K562 (cell line): ENCODE results near the gene ANKRD24. TPM values are rescaled to one million over a fixed set of nuclear protein-coding genes. Genes with fewer than 3 reads are reported as not detected.
A peak's percentile ranks its signal among the peaks of the same experiment; 100 is the strongest.

ENCODE experiments used
- ATAC-seq: fragments of 200-7000 bp; cut with Tn5 transposase; 3 replicates; pipeline ENCODE4 v1.9.1; 2020; ENCODE audit warnings: moderate library complexity
- BruUV-seq: library from RNA; stranded (reverse); fragments of 400-500 nt; replicated peaks from 2 replicates; lab custom pipeline; 2021; lab: Mats Ljungman, UMichigan
- CTCF ChIA-PET: fragments of 300-600 bp; formaldehyde crosslinking; extraction: SDS; loops from one replicate; lab custom pipeline; 2021; ENCODE audit warnings: low intra/inter-chr PET ratio; lab: Yijun Ruan, JAX
- POLR2A ChIA-PET: fragments of 300-600, 350-650 bp; sonication (Branson Sonifier 250); formaldehyde crosslinking; extraction: SDS; loops from one replicate; lab custom pipeline; 2021; ENCODE audit warnings: antibody characterized with exemption, inconsistent platforms; lab: Yijun Ruan, JAX
- DNase-seq, 4 experiments: peaks; one replicate each; pipeline versions ENCODE4 v3.0.0 to v3.0.0-alpha.2; 2011 to 2018; ENCODE audit warnings: low spot score in 3 of 4, mixed read lengths in 3 of 4; ENCODE audit errors: extremely low read depth in 1 of 4
- FAIRE-seq: peaks from 2 replicates; lab custom pipeline; 2011; peaks lifted over from hg19 to GRCh38; lab: Jason Lieb, UNC
- H2AFZ ChIP-seq: 2 replicates; pipeline ENCODE4 v1.6.0; 2011; ENCODE audit warnings: low read depth, low read length, control low read depth, inconsistent platforms
- H3K27ac ChIP-seq: fragments of 200-600 bp; 3 replicates; pipeline ENCODE4 v1.8.0; 2011; ENCODE audit warnings: low read depth, mild to moderate bottlenecking, control low read depth, inconsistent platforms, low read length, moderate library complexity, mixed read lengths; ENCODE audit errors: extremely low read depth
- H3K27me3 ChIP-seq, 2 experiments: fragments of 300-600 bp in 1 of 2; 2 replicates in 1 of 2; 3 replicates in 1 of 2; pipeline versions ENCODE4 v1.6.0 to v1.8.0; 2011; ENCODE audit warnings: inconsistent platforms in 2 of 2, low read length in 2 of 2, mild to moderate bottlenecking in 1 of 2, mixed read lengths in 1 of 2, moderate library complexity in 1 of 2; ENCODE audit not compliant: control insufficient read depth in 2 of 2, insufficient read depth in 2 of 2
- H3K36me3 ChIP-seq: fragments of 300-600 bp; 3 replicates; pipeline ENCODE4 v1.8.0; 2011; ENCODE audit warnings: mild to moderate bottlenecking, low read length, inconsistent platforms; ENCODE audit not compliant: control insufficient read depth, insufficient read depth
- H3K4me1 ChIP-seq, 2 experiments: fragments of 200-600 bp in 1 of 2; replicated peaks in 1 of 2; 2 replicates in 1 of 2; 3 replicates in 1 of 2; pipeline versions ENCODE4 v1.5.1 to v1.8.0; 2011; ENCODE audit warnings: inconsistent platforms in 2 of 2, low read length in 2 of 2, mild to moderate bottlenecking in 1 of 2, mixed read lengths in 1 of 2, moderate library complexity in 1 of 2; ENCODE audit not compliant: control insufficient read depth in 2 of 2, insufficient read depth in 2 of 2
- H3K4me2 ChIP-seq: 2 replicates; pipeline ENCODE4 v1.6.1; 2011; ENCODE audit warnings: low read length, control low read depth, inconsistent platforms, mixed read lengths; ENCODE audit not compliant: insufficient read depth
- H3K4me3 ChIP-seq: fragments of 200-600 bp; sonication (generic), shearing (Covaris generic); 2 replicates; pipeline ENCODE4 v1.5.1; 2016; ENCODE audit warnings: control low read depth, inconsistent platforms
- H3K79me2 ChIP-seq: fragments of 200-600 bp; 3 replicates; pipeline ENCODE4 v1.8.0; 2011; ENCODE audit warnings: low read length, inconsistent platforms; ENCODE audit not compliant: control insufficient read depth, insufficient read depth
- H3K9ac ChIP-seq, 2 experiments: 2 replicates each; pipeline versions ENCODE4 v1.6.0 to v1.6.1; 2011; ENCODE audit warnings: low read depth in 2 of 2, low read length in 2 of 2, control low read depth in 1 of 2, inconsistent platforms in 1 of 2, mild to moderate bottlenecking in 1 of 2, mixed read lengths in 1 of 2; ENCODE audit not compliant: insufficient read depth in 1 of 2
- H3K9me1 ChIP-seq: one replicate; pipeline ENCODE4 v1.6.0; 2011; ENCODE audit warnings: inconsistent platforms, mild to moderate bottlenecking, low read length, moderate library complexity; ENCODE audit not compliant: control insufficient read depth, insufficient read depth
- H3K9me3 ChIP-seq: replicated peaks from 2 replicates; pipeline ENCODE4 v1.5.1; 2011; ENCODE audit warnings: low read depth, low read length, inconsistent platforms; ENCODE audit not compliant: control insufficient read depth, insufficient read depth
- H4K20me1 ChIP-seq: replicated peaks from 2 replicates; pipeline ENCODE4 v1.6.1; 2011; ENCODE audit warnings: low read length, inconsistent platforms, mixed read lengths; ENCODE audit not compliant: control insufficient read depth, insufficient read depth
- ARID1B ChIP-seq: fragments of 450-650 bp; IDR thresholded peaks from 2 replicates; pipeline ENCODE4 v1.6.1; 2016; ENCODE audit warnings: antibody characterized with exemption, mild to moderate bottlenecking, inconsistent platforms
- ATF7 ChIP-seq: fragments of 450-650 bp; IDR thresholded peaks from 2 replicates; pipeline ENCODE4 v1.7.1; 2014; ENCODE audit warnings: mild to moderate bottlenecking, moderate library complexity
- KDM1A ChIP-seq, 2 experiments: fragments of 450-650 bp; IDR thresholded peaks; 2 replicates each; pipeline ENCODE4 v1.6.1; 2016; ENCODE audit warnings: mild to moderate bottlenecking in 2 of 2
- POLR2B ChIP-seq: fragments of 450-650 bp; IDR thresholded peaks from 2 replicates; pipeline ENCODE4 v1.6.1; 2018; ENCODE audit warnings: low read depth; ENCODE audit not compliant: partially characterized antibody
- WGBS: fragments of 100-300 bp; shearing (Covaris generic); methylation state at CpG from one replicate; pipeline ENCODE4 v1.1.6; 2016; ENCODE audit warnings: low coverage, mixed read lengths; ENCODE audit not compliant: insufficient coverage; ENCODE audit errors: missing lambda C conversion rate; 5-methylcytosine and 5-hydroxymethylcytosine counted together
- in situ Hi-C: fragments of 300-500 bp; cut with MboI; formaldehyde crosslinking; loops from 4 replicates; pipeline ENCODE4 v1.15.0; 2018; ENCODE audit warnings: inconsistent platforms, mixed read lengths
- intact Hi-C: fragments of 100-400 bp; cut with micrococcal nuclease; formaldehyde crosslinking; loops from 2 replicates; pipeline ENCODE4 v1.14.2; 2022
- polyA plus RNA-seq, 8 experiments: library from polyadenylated mRNA; depleted of rRNA in 4 of 8; stranded (reverse) in 5 of 8; unstranded in 3 of 8; fragments of >200 nt; fragmentation: Nextera tagmentation in 2 of 8; fragmentation: Illumina TruSeq in 1 of 8; extraction: Ambion mirVana in 2 of 8; extraction: Trizol in 1 of 8; gene quantifications; 2 replicates each; pipeline versions ENCODE4 v1.2.1 to v1.2.3, GENCODE V29; 2011 to 2014; ENCODE audit warnings: inconsistent platforms in 1 of 8, missing spikeins in 1 of 8
- total RNA-seq, 7 experiments: library from RNA; depleted of rRNA in 6 of 7; stranded (reverse); fragments of >200 nt in 6 of 7; fragmentation: Illumina TruSeq in 2 of 7; extraction: Trizol in 2 of 7; gene quantifications; 2 replicates each; pipeline versions ENCODE4 v1.2.1 to v1.2.3, GENCODE V29; 2011 to 2021; ENCODE audit warnings: low replicate concordance in 1 of 7
- TF ChIP-seq, protein P1 (sequence below): fragments of 450-650 bp; formaldehyde crosslinking; IDR thresholded peaks from 2 replicates; pipeline ENCODE4 v1.4.0; 2022; ENCODE audit warnings: missing genetic modification characterization
- TF ChIP-seq, protein P2 (sequence below): sonication (generic); formaldehyde crosslinking; IDR thresholded peaks from 2 replicates; pipeline ENCODE4 v1.8.0; 2023; ENCODE audit warnings: missing genetic modification reagents, mild to moderate bottlenecking, borderline replicate concordance

Gene ANKRD24
- total and polyA plus RNA-seq, 9 of the 15 experiments (the other 6 are each of a cell fraction or from before 2014, with no cell fraction given) = 0.07 to 0.12 (median 0.09) TPM; not detected in 5

DNA sequence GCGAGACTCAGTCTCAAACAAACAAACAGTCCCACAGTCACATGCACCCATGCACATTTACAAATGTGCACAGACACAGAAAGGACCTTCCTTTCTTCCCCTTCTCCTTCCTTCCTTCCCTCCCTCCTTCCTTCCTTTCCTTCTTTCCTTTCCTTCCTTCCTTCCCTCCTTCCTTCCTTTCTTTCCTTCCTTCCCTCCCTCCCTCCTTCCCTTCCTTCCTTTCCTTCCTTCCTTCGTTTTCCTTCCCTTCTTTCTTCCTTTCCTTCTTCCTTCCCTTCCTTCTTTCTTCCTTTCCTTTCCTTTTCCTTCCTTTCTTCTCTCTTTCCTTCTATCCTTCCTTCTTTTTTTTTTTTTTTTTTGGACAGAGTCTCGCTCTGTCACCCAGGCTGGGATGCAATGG is 30.6 kb downstream of the ANKRD24 start (continued):
- TF ChIP-seq, protein P1, sequence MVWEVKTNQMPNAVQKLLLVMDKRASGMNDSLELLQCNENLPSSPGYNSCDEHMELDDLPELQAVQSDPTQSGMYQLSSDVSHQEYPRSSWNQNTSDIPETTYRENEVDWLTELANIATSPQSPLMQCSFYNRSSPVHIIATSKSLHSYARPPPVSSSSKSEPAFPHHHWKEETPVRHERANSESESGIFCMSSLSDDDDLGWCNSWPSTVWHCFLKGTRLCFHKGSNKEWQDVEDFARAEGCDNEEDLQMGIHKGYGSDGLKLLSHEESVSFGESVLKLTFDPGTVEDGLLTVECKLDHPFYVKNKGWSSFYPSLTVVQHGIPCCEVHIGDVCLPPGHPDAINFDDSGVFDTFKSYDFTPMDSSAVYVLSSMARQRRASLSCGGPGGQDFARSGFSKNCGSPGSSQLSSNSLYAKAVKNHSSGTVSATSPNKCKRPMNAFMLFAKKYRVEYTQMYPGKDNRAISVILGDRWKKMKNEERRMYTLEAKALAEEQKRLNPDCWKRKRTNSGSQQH = peak; percentile 77; the same call in 1 of the 2 replicates
- TF ChIP-seq KDM1A (IDR thresholded peaks at IDR 0.05) = no peak

DNA sequence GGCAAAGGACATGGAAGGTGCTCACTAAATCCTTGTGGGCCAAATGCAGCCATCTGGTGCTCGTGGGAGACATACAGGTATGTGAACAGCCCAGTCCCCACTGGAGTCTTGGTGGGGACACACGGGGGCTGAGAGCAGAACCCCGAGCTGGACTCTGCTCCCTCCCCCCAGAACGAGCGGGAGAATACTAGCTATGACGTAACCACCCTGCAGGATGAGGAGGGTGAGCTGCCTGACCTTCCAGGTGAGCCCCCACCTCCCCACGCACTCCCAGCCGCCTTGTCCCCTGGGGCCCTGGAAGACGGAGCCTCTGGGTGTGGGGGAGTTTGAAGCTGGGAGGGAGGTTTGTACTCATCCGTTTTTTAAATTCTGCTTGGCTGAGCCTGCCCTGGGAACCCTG is 33.3 kb downstream of the ANKRD24 start:
- H3K4me2 ChIP-seq = no peak overlapping the region
- in situ Hi-C loops = no loop called here
- CTCF ChIA-PET = interaction anchor here (0.6 kb wide), 1 partner anchor 18 kb away, joined by 4 read pairs; no protein-coding TSS in a partner anchor

More for the DNA sequence above, 33.3 kb downstream of the ANKRD24 start:
- ATAC-seq (no peak), DNase-seq (no peak), FAIRE-seq (no peak)
- H3K79me2 ChIP-seq = no peaks in the 10 kb centered on the region
- no peak overlapping the region for H2AFZ ChIP-seq
- no peak overlapping the region for H3K27ac ChIP-seq
- H3K36me3 ChIP-seq = no peaks in the 10 kb centered on the region
- H4K20me1 ChIP-seq = no peaks in the 10 kb centered on the region
- no peak overlapping the region for H3K4me3 ChIP-seq
- BruUV-seq = no TSS peak
- WGBS = 10% methylated on average over 10 of the region's 10 CpGs
- no peak overlapping the region for H3K9ac ChIP-seq
- H3K4me1 ChIP-seq = peaks cover 0 to 12% of the 10 kb centered on the region in 2 experiments; a peak in 2 of 5 replicates
- intact Hi-C loops = no loop called here
- TF ChIP-seq ATF7 = 0 out of 2 replicates have a peak, but pooled peaks have one; percentile 25
- TF ChIP-seq ARID1B = no peak
- TF ChIP-seq, protein P2, sequence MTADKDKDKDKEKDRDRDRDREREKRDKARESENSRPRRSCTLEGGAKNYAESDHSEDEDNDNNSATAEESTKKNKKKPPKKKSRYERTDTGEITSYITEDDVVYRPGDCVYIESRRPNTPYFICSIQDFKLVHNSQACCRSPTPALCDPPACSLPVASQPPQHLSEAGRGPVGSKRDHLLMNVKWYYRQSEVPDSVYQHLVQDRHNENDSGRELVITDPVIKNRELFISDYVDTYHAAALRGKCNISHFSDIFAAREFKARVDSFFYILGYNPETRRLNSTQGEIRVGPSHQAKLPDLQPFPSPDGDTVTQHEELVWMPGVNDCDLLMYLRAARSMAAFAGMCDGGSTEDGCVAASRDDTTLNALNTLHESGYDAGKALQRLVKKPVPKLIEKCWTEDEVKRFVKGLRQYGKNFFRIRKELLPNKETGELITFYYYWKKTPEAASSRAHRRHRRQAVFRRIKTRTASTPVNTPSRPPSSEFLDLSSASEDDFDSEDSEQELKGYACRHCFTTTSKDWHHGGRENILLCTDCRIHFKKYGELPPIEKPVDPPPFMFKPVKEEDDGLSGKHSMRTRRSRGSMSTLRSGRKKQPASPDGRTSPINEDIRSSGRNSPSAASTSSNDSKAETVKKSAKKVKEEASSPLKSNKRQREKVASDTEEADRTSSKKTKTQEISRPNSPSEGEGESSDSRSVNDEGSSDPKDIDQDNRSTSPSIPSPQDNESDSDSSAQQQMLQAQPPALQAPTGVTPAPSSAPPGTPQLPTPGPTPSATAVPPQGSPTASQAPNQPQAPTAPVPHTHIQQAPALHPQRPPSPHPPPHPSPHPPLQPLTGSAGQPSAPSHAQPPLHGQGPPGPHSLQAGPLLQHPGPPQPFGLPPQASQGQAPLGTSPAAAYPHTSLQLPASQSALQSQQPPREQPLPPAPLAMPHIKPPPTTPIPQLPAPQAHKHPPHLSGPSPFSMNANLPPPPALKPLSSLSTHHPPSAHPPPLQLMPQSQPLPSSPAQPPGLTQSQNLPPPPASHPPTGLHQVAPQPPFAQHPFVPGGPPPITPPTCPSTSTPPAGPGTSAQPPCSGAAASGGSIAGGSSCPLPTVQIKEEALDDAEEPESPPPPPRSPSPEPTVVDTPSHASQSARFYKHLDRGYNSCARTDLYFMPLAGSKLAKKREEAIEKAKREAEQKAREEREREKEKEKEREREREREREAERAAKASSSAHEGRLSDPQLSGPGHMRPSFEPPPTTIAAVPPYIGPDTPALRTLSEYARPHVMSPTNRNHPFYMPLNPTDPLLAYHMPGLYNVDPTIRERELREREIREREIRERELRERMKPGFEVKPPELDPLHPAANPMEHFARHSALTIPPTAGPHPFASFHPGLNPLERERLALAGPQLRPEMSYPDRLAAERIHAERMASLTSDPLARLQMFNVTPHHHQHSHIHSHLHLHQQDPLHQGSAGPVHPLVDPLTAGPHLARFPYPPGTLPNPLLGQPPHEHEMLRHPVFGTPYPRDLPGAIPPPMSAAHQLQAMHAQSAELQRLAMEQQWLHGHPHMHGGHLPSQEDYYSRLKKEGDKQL (CRISPR knock-in tag) = no peak
- no peak for TF ChIP-seq POLR2B
- H3K9me1 ChIP-seq = no peaks in the 10 kb centered on the region
- no peaks in the 10 kb centered on the region for H3K9me3 ChIP-seq
- POLR2A ChIA-PET = interaction anchor here (0.6 kb wide), 1 partner anchor 106 kb away, joined by 3 read pairs; no protein-coding TSS in a partner anchor
- H3K27me3 ChIP-seq = peaks cover 10 to 28% of the 10 kb centered on the region in 2 experiments; a peak in 4 of 5 replicates
